PC-3 (cell line): ENCODE results near the gene RDX. TPM values are rescaled to one million over a fixed set of nuclear protein-coding genes. Genes with fewer than 3 reads are reported as not detected.
A peak's percentile ranks its signal among the peaks of the same experiment; 100 is the strongest.

ENCODE experiments used
- ATAC-seq: fragments of 200-7000 bp; cut with Tn5 transposase; 2 replicates; pipeline ENCODE4 v1.9.1; 2020; ENCODE audit warnings: mild to moderate bottlenecking, moderate library complexity
- BruUV-seq: library from RNA; stranded (reverse); fragments of 400-500 nt; replicated peaks from 2 replicates; lab custom pipeline; 2021; lab: Mats Ljungman, UMichigan
- CTCF ChIA-PET: fragments of 300-600 bp; sonication (Branson Sonifier 250); formaldehyde crosslinking; loops from one replicate; lab custom pipeline; 2022; ENCODE audit warnings: antibody characterized with exemption; lab: Charles Lee
- POLR2A ChIA-PET: fragments of 300-600 bp; sonication (Branson Sonifier 250); formaldehyde crosslinking; loops from one replicate; lab custom pipeline; 2022; ENCODE audit warnings: antibody characterized with exemption; ENCODE audit not compliant: unreplicated experiment; lab: Charles Lee
- DNase-seq: peaks from one replicate; pipeline ENCODE4 v3.0.0-alpha.2; 2015
- H2AFZ ChIP-seq: fragments of 300-600 bp; sonication (generic); 2 replicates; pipeline ENCODE4 v1.6.0; 2016; ENCODE audit warnings: antibody characterized with exemption, low read length
- H3F3A ChIP-seq: fragments of 300-600 bp; sonication (generic); one replicate; pipeline ENCODE4 v1.6.0; 2017; ENCODE audit warnings: antibody characterized with exemption, low read length, control low read depth, mild to moderate bottlenecking; ENCODE audit not compliant: unreplicated experiment
- H3K27ac ChIP-seq: fragments of 300-600 bp; sonication (generic); 2 replicates; pipeline ENCODE4 v1.5.1; 2016; ENCODE audit warnings: mild to moderate bottlenecking, low read length
- H3K27me3 ChIP-seq: fragments of 300-600 bp; sonication (generic); 2 replicates; pipeline ENCODE4 v1.6.1; 2016; ENCODE audit warnings: low read length, mixed read lengths
- H3K36me3 ChIP-seq: fragments of 300-600 bp; sonication (generic); 2 replicates; pipeline ENCODE4 v1.6.1; 2016; ENCODE audit warnings: low read depth, mixed run types, low read length, mixed read lengths
- H3K4me1 ChIP-seq: fragments of 300-600 bp; sonication (generic); 2 replicates; pipeline ENCODE4 v1.5.1; 2016; ENCODE audit warnings: low read length; ENCODE audit not compliant: insufficient read depth
- H3K4me2 ChIP-seq: fragments of 300-600 bp; sonication (generic); 2 replicates; pipeline ENCODE4 v1.6.0; 2016; ENCODE audit warnings: low read length
- H3K4me3 ChIP-seq: fragments of 300-600 bp; sonication (generic); 2 replicates; pipeline ENCODE4 v1.5.1; 2016; ENCODE audit warnings: mild to moderate bottlenecking, low read length, mixed read lengths
- H3K79me2 ChIP-seq: fragments of 300-600 bp; sonication (generic); 2 replicates; pipeline ENCODE4 v1.6.1; 2017; ENCODE audit warnings: low read length, mixed read lengths
- H3K9ac ChIP-seq: fragments of 300-600 bp; sonication (generic); 2 replicates; pipeline ENCODE4 v1.6.0; 2016; ENCODE audit warnings: mild to moderate bottlenecking, low read length
- H3K9me2 ChIP-seq: fragments of 300-600 bp; sonication (generic); replicated peaks from 2 replicates; pipeline ENCODE4 v1.6.1; 2016; ENCODE audit warnings: mixed run types, low read length, mixed read lengths
- H3K9me3 ChIP-seq: fragments of 300-600 bp; sonication (generic); 2 replicates; pipeline ENCODE4 v1.6.1; 2016; ENCODE audit warnings: low read length, mixed read lengths
- H4K20me1 ChIP-seq: fragments of 300-600 bp; sonication (generic); 2 replicates; pipeline ENCODE4 v1.6.1; 2016; ENCODE audit warnings: low read length, mixed read lengths
- CTCF ChIP-seq: fragments of 300-600 bp; sonication (generic); conservative IDR thresholded peaks from 2 replicates; pipeline ENCODE4 v1.5.1; 2017; ENCODE audit warnings: antibody characterized with exemption, low read depth, mild to moderate bottlenecking, low read length
- EZH2 ChIP-seq: fragments of 300-600 bp; sonication (generic); IDR thresholded peaks from one replicate; pipeline ENCODE4 v1.6.1; 2017; ENCODE audit warnings: antibody characterized with exemption, mild to moderate bottlenecking, low read length; ENCODE audit not compliant: unreplicated experiment
- EZH2phosphoT487 ChIP-seq: fragments of 300-600 bp; sonication (generic); IDR thresholded peaks from 2 replicates; pipeline ENCODE4 v1.6.1; 2018; ENCODE audit warnings: mild to moderate bottlenecking, antibody characterized with exemption, low read length, borderline replicate concordance
- intact Hi-C: fragments of 100-400 bp; cut with micrococcal nuclease; formaldehyde crosslinking; loops from 2 replicates; pipeline ENCODE4 v1.9.0; 2023
- total RNA-seq: library from RNA; depleted of rRNA; stranded (reverse); fragments of >200 nt; gene quantifications from 2 replicates; pipeline ENCODE4 v1.2.3, GENCODE V29; 2014

The RDX gene
- total RNA-seq, 1 experiment from 2014 or later, result 86.2 TPM

GRCh38 chr11:110199184-110199981 is 97.0 kb downstream of the RDX start:
- no TSS peak for BruUV-seq

GRCh38 chr11:110198031-110198729 is 98.2 kb downstream of the RDX start:
- TF ChIP-seq EZH2phosphoT487 (no peak), EZH2 (no peak), CTCF (no peak)
- ChIA-PET CTCF (no interaction called here), POLR2A (no interaction called here)
- Histone ChIP-seq H3K9ac (peak overlapping the region; percentile 78), H3K79me2 (no peaks in the 10 kb centered on the region), H3K36me3 (no peaks in the 10 kb centered on the region), H3K4me1 (peaks cover 77% of the 10 kb centered on the region), H3K4me3 (no peak overlapping the region), H3K4me2 (peak overlapping the region; percentile 1; the same call in 1 of the 2 replicates), H2AFZ (no peak overlapping the region), H3K27me3 (no peaks in the 10 kb centered on the region), H3K27ac (peak overlapping the region; percentile 92), H3K9me2 (no peaks in the 10 kb centered on the region), H3F3A (peaks cover 15% of the 10 kb centered on the region), H3K9me3 (no peaks in the 10 kb centered on the region), H4K20me1 (no peaks in the 10 kb centered on the region)
- ATAC-seq (no peak), DNase-seq (peak; percentile 54)
- BruUV-seq, result no TSS peak
- intact Hi-C loops, result loop anchor here (5.0 kb wide), 1 partner anchor 249 kb away; no protein-coding TSS in a partner anchor

More at GRCh38 chr11:110199184-110199981, 97.0 kb downstream of the RDX start:
- peaks cover 15% of the 10 kb centered on the region for H3F3A ChIP-seq
- H3K27me3 ChIP-seq, result no peaks in the 10 kb centered on the region
- no peak overlapping the region for H2AFZ ChIP-seq
- ChIA-PET CTCF (interaction anchor here (1.5 kb wide), 1 partner anchor 168 kb away, joined by 4 read pairs; no protein-coding TSS in a partner anchor), POLR2A (no interaction called here)
- no peaks in the 10 kb centered on the region for H3K9me2 ChIP-seq
- DNase-seq, result peak; percentile 30
- peak overlapping the region; percentile 81 for H3K27ac ChIP-seq
- intact Hi-C loops, result loop anchor here (5.0 kb wide), 1 partner anchor 248 kb away; no protein-coding TSS in a partner anchor
- no peaks in the 10 kb centered on the region for H3K9me3 ChIP-seq
- no peak for ATAC-seq
- H4K20me1 ChIP-seq, result no peaks in the 10 kb centered on the region
- peaks cover 67% of the 10 kb centered on the region for H3K4me1 ChIP-seq
- H3K9ac ChIP-seq, result peak overlapping the region; percentile 27
- H3K4me3 ChIP-seq, result no peak overlapping the region
- no peaks in the 10 kb centered on the region for H3K36me3 ChIP-seq
- H3K4me2 ChIP-seq, result peak overlapping the region; percentile 65
- TF ChIP-seq EZH2 (no peak), EZH2phosphoT487 (no peak), CTCF (no peak)
- H3K79me2 ChIP-seq, result no peaks in the 10 kb centered on the region
